Progenitor cell of endocrine pancreas (in vitro differentiated cells): ENCODE measurements around the gene AP2A1. TPM values are rescaled to one million over a fixed set of nuclear protein-coding genes. Genes with fewer than 3 reads are reported as not detected.

Source experiments
- DNase-seq: peaks from one replicate; pipeline ENCODE4 v3.0.0; 2021; ENCODE audit warnings: low spot score; ENCODE audit not compliant: unreplicated experiment
- H3K27ac Mint-ChIP-seq: 2 replicates; pipeline ENCODE4 v1.8.0; 2021; ENCODE audit warnings: mild to moderate bottlenecking, moderate library complexity, mixed read lengths
- H3K27me3 Mint-ChIP-seq: 2 replicates; pipeline ENCODE4 v1.8.0; 2021; ENCODE audit warnings: mixed read lengths
- H3K36me3 Mint-ChIP-seq: 2 replicates; pipeline ENCODE4 v1.8.0; 2022; ENCODE audit warnings: mixed read lengths; ENCODE audit not compliant: insufficient read depth
- H3K4me1 Mint-ChIP-seq: 2 replicates; pipeline ENCODE4 v1.8.0; 2021; ENCODE audit warnings: low read depth, mixed read lengths
- H3K4me3 Mint-ChIP-seq: 2 replicates; pipeline ENCODE4 v1.8.0; 2021; ENCODE audit warnings: low read depth, mild to moderate bottlenecking, moderate library complexity, mixed read lengths
- H3K9me3 Mint-ChIP-seq: 2 replicates; pipeline ENCODE4 v1.8.0; 2021; ENCODE audit warnings: low read depth, mixed read lengths
- CTCF ChIP-seq: fragments of 200-600 bp; sonication (generic); IDR thresholded peaks from one replicate; pipeline ENCODE4 v1.5.0; 2021; ENCODE audit warnings: antibody characterized with exemption, mild to moderate bottlenecking; ENCODE audit not compliant: unreplicated experiment
- total RNA-seq: library from RNA; stranded (reverse); gene quantifications from 2 replicates; pipeline ENCODE4 v1.2.1, GENCODE V29; 2021

Gene AP2A1
- total RNA-seq, 1 donor from 2014 or later, result 76.3 TPM

- Mint-ChIP-seq H3K27ac (no peak overlapping the region), H3K4me1 (no peaks in the 10 kb centered on the region), H3K9me3 (no peaks in the 10 kb centered on the region), H3K27me3 (no peaks in the 10 kb centered on the region), H3K36me3 (peaks cover 42% of the 10 kb centered on the region), H3K4me3 (no peak overlapping the region)
- TF ChIP-seq CTCF, result no peak
- DNase-seq, result no peak
Observed at GRCh38 chr19:49835562-49835961, 68.8 kb downstream of the AP2A1 start.

DNA sequence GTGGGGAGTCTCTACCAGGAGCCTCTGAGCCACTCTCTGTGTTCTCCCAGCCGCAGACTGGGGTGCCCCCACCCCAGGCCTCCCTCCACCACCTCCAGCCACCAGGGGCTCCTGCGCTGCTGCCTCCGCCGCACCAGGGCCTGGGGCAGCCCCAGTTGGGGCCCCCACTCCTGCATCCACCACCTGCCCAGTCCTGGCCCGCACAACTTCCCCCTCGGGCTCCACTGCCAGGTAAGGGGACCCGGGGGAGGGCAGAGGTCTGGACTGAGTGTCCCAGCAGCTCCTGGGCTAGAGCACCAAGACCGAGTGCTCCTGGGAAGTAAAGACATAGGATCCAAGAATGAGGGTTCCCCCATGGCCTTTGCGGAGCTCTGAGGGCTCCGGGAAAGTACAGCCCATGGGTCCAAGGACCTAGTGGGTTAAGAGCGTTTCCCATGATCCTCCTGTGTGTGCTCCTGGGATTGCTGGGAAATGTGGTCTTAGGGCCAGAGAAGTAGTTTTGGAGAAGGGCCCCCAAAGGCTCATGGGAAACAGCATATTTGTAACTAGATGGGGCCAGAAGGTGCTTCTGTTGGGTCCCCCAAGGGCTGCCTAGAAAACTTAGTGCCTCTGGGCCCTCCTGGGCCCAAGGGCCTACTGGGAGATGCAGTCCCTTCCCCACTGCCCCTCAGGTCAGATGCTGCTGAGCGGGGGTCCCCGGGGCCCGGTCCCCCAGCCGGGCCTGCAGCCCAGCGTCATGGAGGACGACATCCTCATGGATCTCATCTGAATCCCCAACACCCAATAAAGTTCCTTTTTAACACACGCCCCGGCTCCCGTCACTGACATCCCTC, 69.6 kb downstream of the AP2A1 start:
- Mint-ChIP-seq H3K4me1 (no peaks in the 10 kb centered on the region), H3K4me3 (no peak overlapping the region), H3K27me3 (no peaks in the 10 kb centered on the region), H3K36me3 (peaks cover 44% of the 10 kb centered on the region), H3K27ac (no peak overlapping the region), H3K9me3 (no peaks in the 10 kb centered on the region)
- DNase-seq, result no peak
- TF ChIP-seq CTCF, result no peak

DNA sequence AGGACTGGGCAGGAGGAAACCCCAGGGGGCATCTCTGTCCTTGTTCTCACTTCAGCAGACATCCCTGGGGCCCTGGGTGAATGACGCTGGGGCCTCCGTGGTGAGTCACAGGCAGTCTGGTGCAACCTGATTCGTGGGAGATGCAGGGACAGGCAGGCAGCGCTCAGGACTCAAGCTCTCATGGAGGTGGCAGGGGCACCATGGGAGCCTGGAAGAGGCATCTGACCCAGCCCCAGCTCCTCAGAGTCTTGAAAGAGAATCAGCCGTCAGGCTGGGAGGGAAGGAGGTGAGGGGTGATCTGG, 70.2 kb downstream of the AP2A1 start:
- H3K27ac Mint-ChIP-seq, result no peak overlapping the region
- H3K4me1 Mint-ChIP-seq, result no peaks in the 10 kb centered on the region
- peaks cover 44% of the 10 kb centered on the region for H3K36me3 Mint-ChIP-seq
- H3K9me3 Mint-ChIP-seq, result no peaks in the 10 kb centered on the region
- H3K27me3 Mint-ChIP-seq, result no peaks in the 10 kb centered on the region
- DNase-seq, result no peak
- TF ChIP-seq CTCF, result no peak
- no peak overlapping the region for H3K4me3 Mint-ChIP-seq

DNA sequence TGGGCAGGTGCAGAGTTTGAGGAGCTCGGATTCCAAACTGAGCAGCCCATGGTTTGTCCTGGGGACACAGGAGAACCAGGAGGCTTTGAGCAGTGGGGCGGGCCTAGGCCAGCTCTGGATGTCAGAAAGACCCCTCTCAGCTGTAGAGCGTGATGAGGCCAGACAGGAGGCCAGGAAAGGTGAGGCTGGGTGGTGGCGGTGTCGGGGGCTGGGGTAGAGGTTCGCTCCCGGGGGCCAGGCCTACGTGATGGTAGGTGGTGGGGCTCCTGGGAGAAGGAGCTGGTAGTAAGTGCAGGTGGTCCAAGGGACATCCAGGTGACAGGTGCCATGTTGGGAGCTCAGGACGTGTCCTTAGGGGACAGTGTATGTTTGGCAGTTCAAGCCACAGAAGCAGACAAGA, 70.6 kb downstream of the AP2A1 start:
- peaks cover 41% of the 10 kb centered on the region for H3K36me3 Mint-ChIP-seq
- no peak overlapping the region for H3K27ac Mint-ChIP-seq
- no peak for DNase-seq
- no peak for TF ChIP-seq CTCF
- no peaks in the 10 kb centered on the region for H3K9me3 Mint-ChIP-seq
- no peak overlapping the region for H3K4me3 Mint-ChIP-seq
- H3K4me1 Mint-ChIP-seq, result no peaks in the 10 kb centered on the region
- no peaks in the 10 kb centered on the region for H3K27me3 Mint-ChIP-seq

- no peaks in the 10 kb centered on the region for H3K4me1 Mint-ChIP-seq
- no peak for TF ChIP-seq CTCF
- no peak for DNase-seq
- H3K27me3 Mint-ChIP-seq, result no peaks in the 10 kb centered on the region
- peak overlapping the region; percentile 22 for H3K27ac Mint-ChIP-seq
- H3K4me3 Mint-ChIP-seq, result no peak overlapping the region
- H3K9me3 Mint-ChIP-seq, result no peaks in the 10 kb centered on the region
- peaks cover 39% of the 10 kb centered on the region for H3K36me3 Mint-ChIP-seq
Observed at GRCh38 chr19:49838885-49839588, 72.2 kb downstream of the AP2A1 start.
